Stimulated activated CD4-positive, alpha-beta T cell treated with anti-CD3 and anti-CD28 coated beads, Interleukin-4, amount 100 ng/mL, for 4 hours (primary cell): ENCODE measurements around the gene SENP6.
"Not testable (repeated sequence)": the region's sequence is repeated elsewhere in the genome, so short reads cannot be mapped to it uniquely, and the experiment has no call there.

Experiments used
- DNase-seq, 2 experiments: peaks; one replicate each; pipeline ENCODE4 v3.0.0-alpha.2; 2020

The SENP6 gene, protein sequence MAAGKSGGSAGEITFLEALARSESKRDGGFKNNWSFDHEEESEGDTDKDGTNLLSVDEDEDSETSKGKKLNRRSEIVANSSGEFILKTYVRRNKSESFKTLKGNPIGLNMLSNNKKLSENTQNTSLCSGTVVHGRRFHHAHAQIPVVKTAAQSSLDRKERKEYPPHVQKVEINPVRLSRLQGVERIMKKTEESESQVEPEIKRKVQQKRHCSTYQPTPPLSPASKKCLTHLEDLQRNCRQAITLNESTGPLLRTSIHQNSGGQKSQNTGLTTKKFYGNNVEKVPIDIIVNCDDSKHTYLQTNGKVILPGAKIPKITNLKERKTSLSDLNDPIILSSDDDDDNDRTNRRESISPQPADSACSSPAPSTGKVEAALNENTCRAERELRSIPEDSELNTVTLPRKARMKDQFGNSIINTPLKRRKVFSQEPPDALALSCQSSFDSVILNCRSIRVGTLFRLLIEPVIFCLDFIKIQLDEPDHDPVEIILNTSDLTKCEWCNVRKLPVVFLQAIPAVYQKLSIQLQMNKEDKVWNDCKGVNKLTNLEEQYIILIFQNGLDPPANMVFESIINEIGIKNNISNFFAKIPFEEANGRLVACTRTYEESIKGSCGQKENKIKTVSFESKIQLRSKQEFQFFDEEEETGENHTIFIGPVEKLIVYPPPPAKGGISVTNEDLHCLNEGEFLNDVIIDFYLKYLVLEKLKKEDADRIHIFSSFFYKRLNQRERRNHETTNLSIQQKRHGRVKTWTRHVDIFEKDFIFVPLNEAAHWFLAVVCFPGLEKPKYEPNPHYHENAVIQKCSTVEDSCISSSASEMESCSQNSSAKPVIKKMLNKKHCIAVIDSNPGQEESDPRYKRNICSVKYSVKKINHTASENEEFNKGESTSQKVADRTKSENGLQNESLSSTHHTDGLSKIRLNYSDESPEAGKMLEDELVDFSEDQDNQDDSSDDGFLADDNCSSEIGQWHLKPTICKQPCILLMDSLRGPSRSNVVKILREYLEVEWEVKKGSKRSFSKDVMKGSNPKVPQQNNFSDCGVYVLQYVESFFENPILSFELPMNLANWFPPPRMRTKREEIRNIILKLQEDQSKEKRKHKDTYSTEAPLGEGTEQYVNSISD

DNA sequence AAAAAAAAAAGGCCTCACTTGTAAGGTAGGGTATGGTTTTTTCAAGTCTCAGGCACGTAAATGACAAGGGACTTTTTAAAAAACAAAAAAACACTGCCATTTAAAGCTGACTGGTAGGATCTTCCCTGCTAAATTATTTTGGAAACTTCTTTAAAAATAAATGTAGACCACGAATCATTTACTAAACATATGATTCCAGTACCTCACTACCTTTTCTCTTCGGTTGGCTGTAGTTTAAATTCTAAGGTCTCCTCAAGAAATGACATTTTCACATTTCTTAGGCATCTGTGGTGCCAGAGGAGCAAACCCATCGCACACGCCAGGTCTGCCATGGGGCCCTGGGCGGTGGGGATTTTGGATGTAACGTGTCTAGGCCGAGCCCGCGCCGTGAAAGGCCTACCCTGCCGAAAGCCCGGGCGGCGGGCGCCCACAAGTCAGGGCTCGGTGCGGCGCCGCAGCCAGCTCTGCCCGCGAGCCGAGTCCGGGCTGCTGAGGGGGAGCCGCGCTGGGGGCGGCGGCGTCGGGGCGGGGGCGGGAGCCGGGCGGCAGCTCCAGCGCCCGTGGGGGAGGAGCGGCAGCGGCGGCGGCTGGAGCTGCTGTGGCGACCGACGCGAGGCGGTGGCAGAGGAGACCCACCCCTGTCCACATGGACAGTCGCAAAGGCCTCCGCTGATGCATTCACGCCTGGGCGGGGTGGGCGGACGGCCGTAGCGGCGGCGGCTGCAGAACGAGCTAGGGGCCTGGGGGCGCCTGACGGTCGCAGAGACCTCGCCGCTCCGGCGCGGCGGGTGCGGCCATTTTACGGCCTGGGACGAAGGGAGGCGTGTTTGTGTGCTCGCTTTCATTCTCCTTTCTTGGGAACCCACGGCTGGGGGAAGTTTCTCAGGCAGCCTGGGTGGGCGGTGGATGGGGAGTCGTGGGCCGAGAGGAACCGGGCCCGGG, at the start of gene SENP6:
Gene SENP6, plus strand, starts transcription at position 577 of the 942 bp plus-strand sequence. CDS start 645 bp downstream, outside the sequence.
- DNase-seq = peak; percentile 72 to 77

DNA sequence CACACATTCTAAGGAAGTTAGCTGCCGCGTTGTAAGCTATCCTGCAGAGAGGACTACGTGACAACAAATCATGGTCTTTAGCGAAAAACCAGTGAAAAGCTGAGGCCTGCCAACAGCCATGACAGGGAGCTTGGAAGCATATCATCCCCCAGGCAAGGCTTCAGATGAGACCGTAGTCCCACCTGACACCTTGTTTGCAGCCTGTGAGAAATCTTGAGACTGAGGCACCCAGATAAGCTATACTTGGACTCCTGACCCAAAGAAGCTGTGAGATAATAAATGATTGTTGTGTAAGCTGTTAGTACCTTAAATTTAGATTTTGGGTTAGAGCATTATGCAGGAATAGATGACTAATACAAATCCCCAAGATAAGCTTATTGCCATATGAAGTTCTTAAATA, 45.4 kb upstream of the SENP6 start:
- DNase-seq = no peak

DNA sequence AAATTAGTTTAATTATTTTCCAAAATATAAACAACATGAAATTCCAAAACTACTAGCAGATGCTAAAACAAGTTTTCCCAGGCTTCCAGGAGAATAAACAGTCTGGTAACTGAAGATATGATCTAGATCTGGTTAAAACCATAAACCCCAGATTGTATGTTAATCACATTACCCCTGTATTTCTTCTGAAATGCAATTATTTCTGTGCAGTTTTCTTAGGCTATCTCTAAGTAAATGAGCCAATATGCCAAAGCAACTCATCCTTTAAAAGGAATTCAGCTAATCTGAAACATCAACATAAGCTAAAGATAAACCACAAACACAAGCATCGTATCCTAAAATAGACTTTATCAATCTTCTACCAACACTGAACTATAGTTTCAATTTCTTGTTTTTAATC, 44.6 kb upstream of the SENP6 start:
- no peak for DNase-seq

DNA sequence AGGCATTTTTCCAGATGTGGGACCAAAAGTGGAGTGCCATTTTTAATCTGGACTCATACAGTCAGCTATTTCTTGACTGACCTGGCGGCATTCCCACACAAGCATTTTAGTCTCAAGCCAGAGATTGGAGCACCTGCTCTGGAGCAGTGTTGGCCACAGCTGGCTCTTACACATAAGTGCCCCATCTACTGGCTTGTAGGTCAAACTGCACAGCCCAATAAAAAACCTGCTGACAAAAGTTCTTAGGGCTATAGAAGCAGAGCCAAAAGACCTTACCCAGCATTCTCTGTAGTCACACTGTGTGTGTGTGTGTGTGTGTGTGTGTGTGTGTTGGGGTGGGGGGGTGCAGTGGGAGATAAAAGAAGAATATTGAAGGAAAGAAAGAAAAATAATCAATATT, 38.6 kb upstream of the SENP6 start:
- no peak for DNase-seq

DNA sequence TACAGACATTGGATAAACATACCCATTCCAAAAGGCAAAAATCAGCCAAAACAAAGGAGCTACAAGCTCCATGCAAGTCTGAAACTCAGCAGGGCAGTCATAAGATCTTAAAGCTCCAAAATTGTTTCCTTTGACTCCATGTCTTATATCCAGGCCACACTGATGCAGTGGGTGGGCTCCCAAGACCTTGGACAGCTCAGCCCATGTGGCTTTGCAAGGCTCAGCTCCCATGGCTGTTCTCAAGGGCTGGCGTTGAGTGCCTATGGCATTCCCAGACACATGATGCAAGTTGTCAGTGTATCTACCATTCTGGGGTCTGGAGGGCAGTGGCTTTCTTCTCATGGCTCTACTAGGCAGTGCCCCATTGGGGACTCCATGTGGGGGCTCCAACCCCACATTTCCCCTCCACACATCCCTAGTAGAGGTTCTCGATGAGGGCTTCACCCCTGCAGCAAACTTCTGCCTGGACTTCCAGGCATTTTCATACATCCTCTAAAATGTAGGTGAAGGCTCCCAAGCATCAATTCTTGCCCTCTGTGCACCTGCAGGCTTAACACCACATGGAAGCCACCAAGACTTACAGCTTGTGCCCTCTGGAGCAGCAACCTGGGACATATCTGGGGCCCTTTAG, 35.4 kb upstream of the SENP6 start:
- DNase-seq = no peak

DNA sequence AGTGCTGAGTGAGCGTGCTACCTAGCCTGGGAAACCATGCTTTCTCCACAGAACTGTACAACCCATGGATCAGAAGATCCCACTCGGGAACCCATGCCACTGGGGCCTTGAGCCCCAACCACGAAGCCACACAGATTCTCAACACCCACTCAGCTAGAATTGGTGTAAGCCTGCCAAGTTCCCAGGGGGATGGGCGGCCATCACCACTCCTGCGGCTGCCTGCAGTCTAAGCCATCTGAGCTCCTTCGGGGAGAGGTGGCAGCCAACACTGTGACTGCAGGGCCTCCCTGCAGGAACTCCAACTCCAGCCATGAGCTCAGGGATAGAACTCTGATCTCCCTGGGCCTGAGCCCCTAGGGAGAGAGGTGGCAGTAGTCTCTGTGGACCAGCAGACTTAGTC, 33.6 kb upstream of the SENP6 start:
- DNase-seq = no peak

DNA sequence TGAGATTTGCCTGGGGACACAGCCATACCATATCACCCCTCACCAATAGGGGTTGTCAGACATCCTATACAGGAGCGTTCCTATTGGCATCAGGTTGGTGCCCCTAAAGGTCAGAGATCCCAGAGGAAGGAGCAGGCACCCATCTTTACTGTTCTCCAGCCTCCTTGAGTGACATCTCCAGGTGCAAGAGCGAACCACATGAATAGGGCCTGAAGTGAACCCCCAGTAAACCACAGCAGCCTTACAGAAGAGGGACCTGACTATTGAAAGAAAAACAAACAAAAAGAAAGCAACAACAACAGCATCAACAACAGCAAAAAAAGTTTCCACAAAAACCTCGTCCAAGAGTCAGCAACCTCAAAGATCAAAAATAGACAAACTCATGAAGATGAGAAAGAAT, 32.7 kb upstream of the SENP6 start:
- no peak for DNase-seq

DNA sequence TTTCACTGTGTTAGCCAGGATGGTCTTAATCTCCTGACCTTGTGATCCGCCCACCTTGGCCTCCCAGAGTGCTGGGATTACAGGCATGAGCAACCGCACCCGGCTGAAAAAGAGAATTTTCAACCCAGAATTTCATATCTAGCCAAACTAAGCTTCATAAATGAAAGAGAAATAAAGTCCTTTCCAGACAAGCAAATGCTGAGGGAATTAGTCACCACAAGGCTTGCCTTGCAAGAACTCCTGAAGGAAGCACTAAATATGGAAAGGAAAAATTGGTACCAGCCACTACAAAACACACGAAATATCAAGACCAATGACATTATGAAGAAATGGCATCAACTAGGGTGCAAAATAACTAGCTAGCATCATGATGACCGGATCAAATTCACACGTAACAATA, 31.0 kb upstream of the SENP6 start:
- DNase-seq = not testable (repeated sequence)

DNA sequence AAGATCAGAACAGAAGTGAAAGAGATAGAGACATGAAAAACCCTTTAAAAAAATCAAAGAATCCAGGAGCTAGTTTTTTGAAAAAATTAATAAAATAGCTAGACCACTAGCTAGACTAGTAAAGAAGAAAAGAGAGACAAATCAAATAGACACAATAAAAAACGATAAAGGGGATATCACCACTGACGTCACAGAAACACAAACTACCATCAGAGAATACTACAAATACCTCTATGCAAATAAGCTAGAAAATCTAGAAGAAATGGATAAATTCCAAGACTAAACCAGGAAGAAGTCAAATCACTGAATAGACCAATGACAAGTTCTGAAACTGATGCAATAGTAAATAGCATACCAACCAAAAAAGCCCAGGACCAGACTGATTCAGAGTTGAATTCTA, 29.6 kb upstream of the SENP6 start:
- DNase-seq = no peak

DNA sequence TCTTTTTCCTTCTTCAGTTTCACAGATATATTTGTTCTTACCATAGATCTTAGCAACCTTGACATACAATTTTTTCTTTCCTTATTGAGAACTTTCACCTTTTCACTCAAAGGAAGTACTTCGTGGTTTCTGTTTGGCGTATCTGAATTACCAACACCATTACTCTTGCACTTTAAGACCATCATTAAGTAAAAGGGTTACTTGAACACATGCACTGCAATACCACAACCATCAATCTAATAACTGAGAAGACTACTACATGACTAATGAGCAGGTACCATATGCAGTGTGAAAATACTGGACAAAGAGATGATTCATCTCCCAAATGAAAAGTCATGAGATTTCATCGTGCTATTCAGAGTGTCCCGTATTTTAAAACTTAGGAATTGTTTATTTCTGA, 21.7 kb upstream of the SENP6 start:
- no peak for DNase-seq

DNA sequence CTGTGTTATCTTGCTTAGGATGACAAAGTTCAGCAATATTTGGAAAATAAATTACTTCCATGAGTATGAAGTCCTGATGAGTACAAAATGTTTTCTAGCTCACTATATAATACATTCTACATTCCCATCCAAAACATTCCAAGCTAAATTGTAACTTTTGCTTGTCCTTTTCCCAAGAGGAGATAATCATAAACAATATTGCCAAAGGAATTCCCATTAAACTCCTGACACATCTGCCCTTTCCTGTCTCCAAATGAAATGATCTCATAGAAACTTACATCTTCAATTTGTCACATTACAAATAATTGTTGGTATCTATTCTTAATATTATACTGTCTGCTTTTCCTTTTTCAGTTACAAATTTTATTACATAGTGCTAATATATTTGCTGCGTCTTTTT, 20.4 kb upstream of the SENP6 start:
- DNase-seq = no peak

DNA sequence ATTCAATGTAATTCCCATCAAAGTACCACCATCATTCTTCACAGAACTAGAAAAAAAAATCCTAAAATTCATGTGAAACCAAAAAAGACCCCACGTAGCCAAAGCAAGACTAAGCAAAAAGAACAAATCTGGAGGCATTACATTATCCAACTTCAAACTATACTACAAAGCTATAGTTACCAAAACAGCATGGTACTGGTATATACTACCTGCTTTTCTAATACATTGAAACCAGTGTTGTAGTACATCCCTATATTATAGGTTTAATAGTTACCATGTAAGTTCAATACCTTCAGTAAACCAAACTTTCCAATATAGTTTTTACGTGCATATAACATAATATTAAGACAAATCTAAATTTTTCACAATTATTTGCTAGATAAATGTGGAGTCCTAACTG, 17.1 kb upstream of the SENP6 start:
- not testable (repeated sequence) for DNase-seq

DNA sequence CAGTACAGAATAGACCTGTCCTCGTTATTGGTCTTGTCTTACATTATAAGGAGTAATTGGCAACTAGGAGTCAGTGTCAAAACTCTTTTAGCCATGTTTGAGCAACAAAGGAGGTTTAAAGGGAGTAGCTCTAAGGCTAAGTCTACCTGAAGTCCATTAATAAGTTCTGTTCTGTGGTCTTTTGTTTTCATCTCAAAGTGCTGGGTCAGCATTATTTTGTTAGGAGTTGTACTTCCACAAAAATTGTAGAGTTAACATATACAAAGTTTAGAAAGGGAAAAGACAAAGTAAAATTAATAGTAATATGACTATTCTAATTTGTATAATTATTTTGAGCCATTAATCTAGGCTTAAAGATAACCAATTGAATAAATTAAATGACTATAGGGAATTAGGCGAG, 12.7 kb upstream of the SENP6 start:
- DNase-seq = no peak

DNA sequence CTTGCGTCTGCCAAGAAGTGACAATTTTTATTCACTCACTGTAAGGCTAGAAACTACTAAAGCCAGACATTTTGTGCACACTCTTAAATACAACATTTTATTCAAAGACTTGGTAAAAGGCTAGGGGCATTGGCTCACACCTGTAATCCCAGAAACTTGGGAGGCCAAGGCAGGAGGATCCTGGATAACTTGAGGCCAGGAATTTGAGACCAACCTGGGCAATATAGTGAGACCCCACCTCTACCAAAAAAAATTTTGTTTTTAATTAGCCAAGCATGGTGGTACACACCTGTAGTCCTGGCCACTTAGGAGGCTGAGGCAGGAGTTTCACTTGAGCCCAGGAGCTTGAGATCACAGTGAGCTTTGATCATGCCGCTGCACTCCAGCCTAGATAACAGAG, 11.3 kb upstream of the SENP6 start:
- no peak for DNase-seq

DNA sequence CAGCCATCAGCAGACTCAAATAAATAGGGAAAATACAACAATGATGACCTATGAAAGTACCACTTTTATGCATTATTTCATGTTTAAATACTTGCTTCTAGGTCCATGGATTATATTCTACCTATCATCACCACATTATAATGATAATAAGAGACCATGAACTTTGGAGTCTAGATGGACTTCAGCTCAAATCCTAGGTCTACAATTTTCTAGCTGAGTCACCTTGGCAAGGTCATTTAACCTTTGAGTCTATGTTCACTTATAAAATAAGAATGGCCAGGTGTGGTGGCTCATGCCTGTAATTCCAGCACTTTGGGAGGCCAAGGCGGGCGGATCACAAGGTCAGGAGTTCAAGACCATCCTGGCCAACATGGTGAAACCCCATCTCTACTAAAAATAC, 5.3 kb upstream of the SENP6 start:
- not testable (repeated sequence) for DNase-seq

DNA sequence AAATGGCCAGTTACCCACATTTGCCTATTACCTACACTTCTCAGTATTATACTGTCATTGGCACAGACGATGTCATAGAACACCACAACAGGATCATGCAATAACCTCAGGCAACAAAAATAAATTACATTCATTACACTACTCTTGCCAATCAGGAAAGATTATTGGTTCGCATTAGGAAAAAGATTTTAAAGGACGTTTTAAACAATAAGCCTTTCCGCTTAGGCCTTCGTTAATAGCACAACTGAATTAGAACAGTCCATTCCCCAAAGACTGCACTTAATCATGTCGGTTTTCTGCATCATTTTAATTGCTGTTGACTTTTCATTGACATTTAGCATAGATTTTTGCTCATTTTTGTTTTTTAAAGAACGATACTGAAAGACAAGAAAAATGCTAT, 912 bp upstream of the SENP6 start:
- DNase-seq = no peak

DNA sequence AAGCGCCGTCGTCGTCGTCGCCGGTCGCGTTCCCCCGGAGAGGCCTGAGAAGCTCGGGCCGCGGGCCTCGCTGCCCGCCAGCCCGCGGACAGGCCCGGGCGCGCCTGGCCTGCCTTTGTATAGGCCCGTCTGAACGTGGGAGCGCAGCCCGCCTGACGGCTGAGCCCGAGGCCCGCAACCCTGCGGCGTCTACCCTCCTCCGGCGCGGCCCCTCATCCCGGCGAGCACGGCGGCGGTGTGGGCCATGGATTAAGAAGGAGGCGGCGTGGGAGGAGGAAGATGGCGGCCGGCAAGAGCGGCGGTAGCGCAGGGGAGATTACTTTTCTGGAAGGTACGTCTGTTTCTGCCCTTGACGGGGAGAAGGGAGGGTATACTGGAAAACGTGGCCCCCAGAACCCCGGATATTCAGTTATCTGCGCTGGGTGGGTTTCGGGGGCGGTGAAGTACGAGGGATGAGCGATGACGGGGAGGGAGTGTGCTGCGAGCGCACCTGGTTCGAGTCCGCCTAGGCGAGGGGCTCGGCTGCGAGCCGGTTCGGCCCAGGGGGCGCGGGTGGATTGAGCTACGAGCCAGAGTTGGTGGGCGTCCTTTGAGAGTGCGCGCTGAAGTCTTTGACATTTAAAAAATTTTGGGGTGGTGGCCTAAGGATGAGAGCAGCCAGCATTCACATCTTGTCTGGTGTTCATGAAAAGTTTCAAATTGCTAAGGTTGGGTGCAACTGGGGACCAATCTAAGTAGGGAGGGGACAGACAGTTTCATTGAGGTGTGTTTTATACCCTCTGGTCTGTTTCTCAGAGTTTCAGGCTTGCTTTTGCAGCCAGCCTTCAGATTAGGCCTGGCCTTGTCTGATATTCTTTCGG, 796 bp downstream of the SENP6 start:
- DNase-seq = peak; percentile 59

DNA sequence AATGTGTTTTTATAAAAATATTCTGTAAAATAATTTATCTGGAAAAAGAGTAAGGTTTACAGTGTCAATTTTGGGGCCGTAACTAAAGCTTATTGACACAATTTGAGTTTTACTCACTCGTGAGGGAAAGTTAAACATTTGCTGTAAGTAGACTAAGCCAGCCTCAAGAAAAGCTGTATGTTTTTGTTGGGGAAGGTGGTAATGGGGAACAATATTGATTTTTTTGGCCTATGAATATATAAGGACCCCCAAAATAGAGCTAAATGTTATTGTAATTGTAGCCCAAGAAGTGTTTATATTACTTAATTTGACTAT, 1.4 kb downstream of the SENP6 start:
- no peak for DNase-seq

DNA sequence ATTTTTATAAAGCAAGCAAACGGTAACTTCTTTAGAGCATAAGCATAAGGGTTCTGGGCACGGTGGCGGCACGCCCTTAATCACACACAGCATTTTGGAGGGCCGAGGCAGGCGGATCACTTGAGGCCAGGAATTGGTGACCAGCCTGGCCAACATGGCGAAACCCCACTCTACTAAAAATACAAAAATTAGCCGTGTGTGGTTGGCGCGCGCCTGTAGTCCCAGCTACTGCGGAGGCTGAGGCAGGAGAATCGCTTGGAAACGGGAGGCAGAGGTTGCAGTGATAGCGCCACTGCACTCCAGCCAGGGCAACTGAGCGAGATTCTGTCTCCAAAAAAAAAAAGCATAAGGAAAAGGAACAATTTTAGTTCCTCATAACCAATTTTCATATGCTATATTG, 2.6 kb downstream of the SENP6 start:
- no peak for DNase-seq

DNA sequence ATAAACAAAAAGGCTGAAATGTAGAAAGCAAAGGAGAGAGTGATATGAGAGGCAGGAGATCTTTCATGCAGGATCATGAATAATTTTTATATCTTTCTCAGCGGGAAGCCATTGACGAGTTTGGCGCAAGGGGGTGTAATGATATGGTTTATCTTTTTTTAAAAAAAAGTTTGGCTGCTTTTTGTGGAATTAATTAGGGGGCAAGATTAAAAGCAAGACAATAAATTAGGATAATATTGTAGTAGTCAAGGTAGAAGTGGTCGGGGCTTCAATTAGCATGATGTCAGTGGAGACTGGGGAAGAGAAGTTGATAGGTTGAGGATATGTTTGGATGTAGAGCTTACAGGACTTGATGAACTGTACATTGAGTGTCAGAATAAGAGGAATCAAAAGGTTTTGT, 4.0 kb downstream of the SENP6 start:
- DNase-seq = no peak

DNA sequence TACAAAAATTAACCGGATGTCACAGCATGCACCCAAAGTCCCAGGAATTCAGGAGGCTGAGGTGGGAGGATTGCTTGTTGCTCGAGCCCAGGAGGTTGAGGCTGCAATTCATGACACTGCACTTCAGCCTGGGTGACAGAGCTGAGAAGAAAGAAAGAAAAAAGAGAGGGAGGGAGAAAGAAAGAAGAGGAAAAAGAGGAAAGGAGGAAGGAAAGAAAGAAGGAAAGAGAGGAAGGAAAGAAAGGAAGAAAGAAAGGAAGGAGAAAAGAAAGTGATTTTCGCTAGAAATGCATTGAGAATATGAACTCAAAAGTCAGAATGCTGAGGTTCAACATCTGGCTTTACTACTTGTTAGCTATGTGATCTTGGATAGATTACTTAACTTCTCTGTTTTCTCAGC, 6.6 kb downstream of the SENP6 start:
- no peak for DNase-seq
